Glomerular visceral epithelial cell (primary cell): ENCODE results near the gene AHSP.
"Not testable (repeated sequence)": the region's sequence is repeated elsewhere in the genome, so short reads cannot be mapped to it uniquely, and the experiment has no call there.

ENCODE experiments used
- DNase-seq: peaks from one replicate; pipeline ENCODE4 v3.0.0-alpha.2; 2016; ENCODE audit errors: extremely low spot score

AHSP gene

GRCh38 chr16:31527734-31528274, at the start of gene AHSP:
Gene AHSP (plus strand): TSS chr16:31527900. CDS start chr16:31528140, 240 bp downstream.
- DNase-seq = no peak

DNA sequence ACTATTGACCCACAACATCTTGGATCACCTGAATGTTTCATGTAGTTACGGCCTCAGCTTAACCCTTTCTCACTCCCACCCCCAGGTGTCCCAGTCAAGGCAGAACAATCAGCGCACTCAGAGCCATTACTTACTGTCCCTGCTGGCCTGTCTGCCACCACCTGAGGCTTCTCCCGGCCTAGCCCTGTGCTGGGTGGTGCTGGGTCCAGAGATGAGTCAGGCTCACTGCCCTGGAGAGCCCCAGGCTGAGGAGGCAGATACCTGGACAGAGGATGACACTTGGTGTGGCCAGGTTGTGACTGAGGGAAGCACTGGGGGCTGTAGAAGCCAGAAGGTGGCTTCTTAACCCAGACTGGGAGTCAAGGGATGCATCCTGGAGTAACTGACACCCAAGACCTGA, 48.7 kb upstream of the AHSP start:
- no peak for DNase-seq

DNA sequence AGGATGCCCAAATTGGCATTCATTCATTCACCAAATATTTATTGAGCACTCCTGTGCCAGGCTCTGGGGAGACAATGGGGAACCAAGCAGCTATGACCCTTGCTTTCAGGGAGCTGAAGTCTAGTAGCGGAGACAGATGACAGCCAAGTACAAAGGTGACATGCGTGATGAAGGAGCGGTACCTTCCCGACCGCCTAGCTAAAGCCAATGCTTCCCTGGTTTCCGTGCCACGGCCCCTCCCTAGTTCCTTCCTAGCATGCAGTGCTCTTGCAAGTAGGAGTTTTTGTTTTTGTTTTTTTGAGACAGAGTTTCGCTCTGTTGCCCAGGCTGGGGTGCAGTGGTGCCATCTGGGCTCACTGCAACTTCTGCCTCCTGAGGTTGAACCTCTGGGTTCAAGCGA, 47.9 kb upstream of the AHSP start:
- no peak for DNase-seq

GRCh38 chr16:31480851-31481536, 46.7 kb upstream of the AHSP start:
- no peak for DNase-seq

GRCh38 chr16:31483081-31483480, 44.6 kb upstream of the AHSP start, which contains the start of gene SLC5A2:
Gene SLC5A2 (plus strand): TSS chr16:31483123. CDS start chr16:31483137, 14 bp downstream.
- DNase-seq = no peak

DNA sequence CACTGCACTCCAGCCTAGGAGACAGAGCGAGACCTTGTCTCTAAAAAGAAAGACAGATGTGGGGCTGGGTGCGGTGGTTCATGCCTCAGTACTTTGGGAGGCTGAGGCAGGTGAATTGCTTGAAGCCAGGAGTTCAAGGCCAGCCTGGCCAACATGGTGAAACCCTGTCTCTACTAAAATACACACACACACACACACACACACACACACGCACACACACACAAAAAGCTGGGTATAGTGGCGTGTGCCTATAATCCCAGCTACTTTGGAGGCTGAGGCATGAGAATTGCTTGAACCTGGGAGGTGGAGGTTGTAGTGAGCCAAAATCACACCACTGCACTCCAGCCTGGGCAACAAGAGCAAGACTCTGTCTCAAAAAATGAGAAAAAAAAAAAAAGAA, 43.7 kb upstream of the AHSP start:
- DNase-seq = not testable (repeated sequence)

GRCh38 chr16:31484491-31485171, 43.1 kb upstream of the AHSP start:
- DNase-seq = peak; percentile 87

GRCh38 chr16:31485571-31485970, 42.1 kb upstream of the AHSP start:
- DNase-seq = no peak

- no peak for DNase-seq
These were observed 41.7 kb upstream of the AHSP start for GRCh38 chr16:31486045-31486444.

DNA sequence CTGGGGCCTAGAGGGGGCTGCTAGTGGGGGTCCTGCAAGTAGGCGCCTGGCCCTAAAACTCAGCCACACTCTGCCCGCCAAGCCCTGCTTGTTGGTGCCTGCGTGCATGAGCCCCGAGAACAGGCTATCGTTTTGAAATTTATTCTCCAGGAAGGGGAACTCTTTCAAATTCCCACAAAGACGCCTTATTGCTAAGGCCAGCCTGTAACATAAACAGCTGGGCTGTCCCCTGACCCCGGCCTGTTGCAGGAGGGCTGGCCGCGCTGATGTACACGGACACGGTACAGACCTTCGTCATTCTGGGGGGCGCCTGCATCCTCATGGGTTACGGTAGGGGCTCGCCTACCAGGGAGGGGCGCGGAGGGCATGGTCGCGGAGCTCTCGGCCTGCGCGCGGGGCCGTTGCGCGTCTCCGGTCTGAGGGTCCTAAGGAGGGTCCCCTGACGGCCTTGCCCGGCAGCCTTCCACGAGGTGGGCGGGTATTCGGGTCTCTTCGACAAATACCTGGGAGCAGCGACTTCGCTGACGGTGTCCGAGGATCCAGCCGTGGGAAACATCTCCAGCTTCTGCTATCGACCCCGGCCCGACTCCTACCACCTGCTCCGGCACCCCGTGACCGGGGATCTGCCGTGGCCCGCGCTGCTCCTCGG, 40.5 kb upstream of the AHSP start:
- no peak for DNase-seq

GRCh38 chr16:31487720-31488467, 39.8 kb upstream of the AHSP start:
- DNase-seq = peak; percentile 65

GRCh38 chr16:31488468-31489297, 39.0 kb upstream of the AHSP start:
- DNase-seq = no peak

DNA sequence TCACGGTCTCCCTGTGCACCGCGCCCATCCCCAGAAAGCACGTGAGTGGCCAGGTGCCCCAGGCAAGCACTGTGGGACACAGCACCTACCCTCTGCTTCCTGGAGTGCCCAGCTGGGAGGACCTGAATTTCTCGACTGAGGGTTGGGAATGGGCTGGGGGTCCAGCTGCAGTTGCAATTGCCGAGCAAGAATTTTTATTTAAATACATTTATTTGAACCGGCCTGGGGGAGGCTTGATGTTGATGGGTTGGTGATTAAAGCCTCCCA, 38.5 kb upstream of the AHSP start:
- DNase-seq = no peak

DNA sequence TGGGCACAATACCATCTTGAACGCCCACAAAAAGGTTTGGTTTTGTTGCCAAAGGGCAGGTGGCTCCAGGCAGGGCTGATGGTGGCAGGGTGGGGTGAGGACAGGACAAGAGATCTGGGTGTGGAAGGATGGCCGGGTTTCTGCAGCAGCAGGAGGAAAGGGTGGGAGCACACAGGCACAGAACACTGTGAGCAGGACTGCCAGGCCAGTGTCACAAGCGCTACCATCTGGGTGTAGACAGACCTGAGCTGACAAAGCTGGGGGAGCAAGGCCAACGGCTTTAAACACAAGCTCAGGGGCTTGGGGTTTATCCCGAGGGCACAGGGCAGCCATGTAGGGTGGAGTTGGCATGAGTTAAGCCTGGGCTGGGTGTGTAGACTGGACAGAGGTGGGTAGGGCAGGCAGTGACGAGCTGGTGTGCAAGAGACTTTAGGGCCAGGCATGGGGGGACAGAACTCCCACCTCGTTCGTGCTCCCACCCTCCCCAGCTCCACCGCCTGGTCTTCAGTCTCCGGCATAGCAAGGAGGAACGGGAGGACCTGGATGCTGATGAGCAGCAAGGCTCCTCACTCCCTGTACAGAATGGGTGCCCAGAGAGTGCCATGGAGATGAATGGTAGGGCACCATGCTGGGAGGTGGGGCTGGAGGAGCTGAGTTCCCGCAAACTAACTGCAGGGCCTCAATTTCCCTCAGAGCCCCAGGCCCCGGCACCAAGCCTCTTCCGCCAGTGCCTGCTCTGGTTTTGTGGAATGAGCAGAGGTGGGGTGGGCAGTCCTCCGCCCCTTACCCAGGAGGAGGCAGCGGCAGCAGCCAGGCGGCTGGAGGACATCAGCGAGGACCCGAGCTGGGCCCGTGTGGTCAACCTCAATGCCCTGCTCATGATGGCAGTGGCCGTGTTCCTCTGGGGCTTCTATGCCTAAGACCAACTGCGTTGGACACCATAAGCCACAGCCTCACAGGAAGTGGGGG, 37.8 kb upstream of the AHSP start:
- no peak for DNase-seq

- no peak for DNase-seq
These were observed 35.8 kb upstream of the AHSP start for GRCh38 chr16:31491778-31492418.

DNA sequence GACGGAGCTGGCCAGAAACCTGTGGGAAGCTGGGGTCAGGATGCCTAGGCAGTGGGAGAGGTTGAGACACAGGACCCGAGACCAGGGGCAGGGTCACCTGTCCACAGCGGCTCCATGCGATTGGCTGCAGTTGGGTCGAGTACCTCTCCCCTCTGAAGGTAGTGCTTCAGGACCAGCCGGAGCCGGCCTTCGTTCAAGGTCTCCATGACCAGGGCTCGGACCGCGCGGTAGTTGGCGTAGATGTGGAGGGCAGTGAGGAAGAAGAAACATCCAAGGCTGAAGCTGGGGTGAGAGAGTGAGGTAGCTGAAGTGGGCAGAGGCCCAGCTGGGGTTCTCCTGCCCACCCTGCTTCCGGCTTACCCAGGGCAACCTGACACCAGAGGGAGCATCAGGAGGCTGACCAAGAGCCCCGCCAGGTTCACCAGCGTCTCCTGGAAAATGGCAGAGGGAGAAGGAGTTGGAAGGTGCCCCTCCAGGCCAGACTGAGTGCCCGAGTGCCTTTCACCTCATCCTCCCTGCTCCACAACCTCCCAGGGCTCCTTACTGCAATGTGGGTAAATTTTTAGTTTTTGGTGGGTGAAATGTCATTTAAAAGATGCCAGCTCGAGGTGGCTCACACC, 34.1 kb upstream of the AHSP start:
- DNase-seq = no peak

DNA sequence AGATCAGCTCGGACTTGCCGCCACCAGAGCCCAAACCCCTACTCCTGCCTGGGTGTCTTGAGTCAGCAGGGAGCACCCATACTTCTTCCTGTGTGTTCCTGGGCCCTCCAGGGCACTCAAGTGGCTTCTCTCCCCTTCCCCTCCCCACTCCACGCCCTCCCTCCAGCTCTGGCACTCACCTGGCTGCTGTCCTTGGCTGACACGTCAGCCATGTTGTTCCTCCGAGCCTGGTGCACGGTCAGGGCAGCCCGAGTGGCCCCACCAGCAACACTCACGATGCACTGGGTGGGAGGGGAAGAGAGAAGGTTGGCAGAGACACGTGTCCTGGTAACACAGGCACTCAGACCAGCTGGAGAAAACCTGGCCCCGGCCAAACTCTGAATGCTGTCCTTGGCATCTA, 31.0 kb upstream of the AHSP start:
- DNase-seq = no peak

DNA sequence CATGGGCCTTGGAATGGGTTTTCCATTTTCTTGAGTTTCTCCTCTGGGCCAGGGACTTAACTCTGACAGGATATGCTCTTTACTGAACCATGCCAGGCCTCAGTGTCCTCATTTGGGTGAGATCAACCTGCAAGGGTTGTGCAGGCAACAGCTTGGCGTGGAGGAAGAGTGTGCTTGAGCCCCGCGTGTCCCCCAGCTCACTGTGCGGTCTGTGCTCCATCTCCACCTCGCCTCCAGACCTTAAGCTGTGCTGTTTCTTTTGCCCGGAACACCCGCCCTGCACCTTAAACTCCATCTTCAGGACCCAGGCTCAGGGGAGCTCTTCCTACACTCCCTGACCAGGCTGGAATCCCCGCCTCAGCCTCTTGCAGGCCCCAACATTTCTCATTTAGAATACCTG, 29.2 kb upstream of the AHSP start:
- DNase-seq = no peak

- no peak for DNase-seq
These were observed 27.8 kb upstream of the AHSP start for GRCh38 chr16:31499928-31500327.
